K562 (cell line): ENCODE measurements around the gene SLC44A2. TPM values are rescaled to one million over a fixed set of nuclear protein-coding genes. Genes with fewer than 3 reads are reported as not detected.
A peak's percentile ranks its signal among the peaks of the same experiment; 100 is the strongest.

Experiments
- CC2D1A ChIP-seq: fragments of 450-650 bp; IDR thresholded peaks from 2 replicates; pipeline ENCODE4 v1.6.1; 2017; ENCODE audit warnings: mild to moderate bottlenecking
- CHD2 ChIP-seq: IDR thresholded peaks from 2 replicates; pipeline ENCODE4 v1.6.1; 2011; ENCODE audit warnings: low read depth, low read length
- DIDO1 ChIP-seq: fragments of 450-650 bp; IDR thresholded peaks from 2 replicates; pipeline ENCODE4 v1.6.1; 2016; ENCODE audit warnings: low read depth, missing biosample characterization, missing genetic modification characterization
- DMBX1 ChIP-seq: fragments of 250-450 bp; sonication (Bioruptor Pico); IDR thresholded peaks from 2 replicates; pipeline ENCODE4 v1.8.0; 2022; ENCODE audit warnings: inconsistent platforms, mild to moderate bottlenecking, moderate library complexity, borderline replicate concordance
- ETV6 ChIP-seq, 3 experiments: fragments of 150-350 bp in 1 of 3; sonication (generic) in 1 of 3; formaldehyde crosslinking in 1 of 3; IDR thresholded peaks; 2 replicates each; pipeline versions ENCODE4 v1.6.1 to v1.8.0; 2014 to 2022; ENCODE audit warnings: borderline replicate concordance in 2 of 3, low read depth in 2 of 3, antibody characterized with exemption in 1 of 3, low read length in 1 of 3, mild to moderate bottlenecking in 1 of 3, missing genetic modification reagents in 1 of 3
- MYC ChIP-seq, 2 experiments: fragments of 250-450 bp in 1 of 2; sonication (Bioruptor Pico) in 1 of 2; IDR thresholded peaks; 2 replicates each; pipeline versions ENCODE4 v1.5.1 to v1.6.1; 2012 to 2021; ENCODE audit warnings: low read depth in 2 of 2, borderline replicate concordance in 1 of 2, improper control_type of control experiment in 1 of 2, low read length in 1 of 2, mild to moderate bottlenecking in 1 of 2, moderate library complexity in 1 of 2
- NFRKB ChIP-seq: fragments of 450-650 bp; IDR thresholded peaks from 2 replicates; pipeline ENCODE4 v1.6.1; 2016; ENCODE audit warnings: low read depth
- POLR3G ChIP-seq: IDR thresholded peaks from 2 replicates; pipeline ENCODE4 v1.6.1; 2011; ENCODE audit not compliant: insufficient read length, insufficient replicate concordance; ENCODE audit errors: extremely low read depth
- RBM14 ChIP-seq: fragments of 200-400 bp; formaldehyde crosslinking; IDR thresholded peaks from 2 replicates; pipeline ENCODE4 v1.6.1; 2018; ENCODE audit warnings: low read depth, mild to moderate bottlenecking, low read length, moderate library complexity, borderline replicate concordance; ENCODE audit not compliant: insufficient read depth
- RFX5 ChIP-seq: IDR thresholded peaks from 2 replicates; pipeline ENCODE4 v1.6.1; 2011; ENCODE audit warnings: low read depth, mild to moderate bottlenecking, improper control_type of control experiment, low read length
- SMAD1 ChIP-seq: fragments of 150-350 bp; IDR thresholded peaks from 2 replicates; pipeline ENCODE4 v1.6.1; 2014; ENCODE audit warnings: low read length, low read depth; ENCODE audit not compliant: partially characterized antibody
- TGIF2 ChIP-seq: sonication (generic); formaldehyde crosslinking; IDR thresholded peaks from 2 replicates; pipeline ENCODE4 v1.8.1; 2022; ENCODE audit warnings: mild to moderate bottlenecking, missing genetic modification reagents, moderate library complexity
- ZNF23 ChIP-seq: fragments of 250-450 bp; sonication (Bioruptor Pico); IDR thresholded peaks from 2 replicates; pipeline ENCODE4 v1.4.0; 2020; ENCODE audit warnings: mild to moderate bottlenecking
- polyA plus RNA-seq, 8 experiments: library from polyadenylated mRNA; depleted of rRNA in 4 of 8; stranded (reverse) in 5 of 8; unstranded in 3 of 8; fragments of >200 nt; fragmentation: Nextera tagmentation in 2 of 8; fragmentation: Illumina TruSeq in 1 of 8; extraction: Ambion mirVana in 2 of 8; extraction: Trizol in 1 of 8; gene quantifications; 2 replicates each; pipeline versions ENCODE4 v1.2.1 to v1.2.3, GENCODE V29; 2011 to 2014; ENCODE audit warnings: inconsistent platforms in 1 of 8, missing spikeins in 1 of 8
- total RNA-seq, 7 experiments: library from RNA; depleted of rRNA in 6 of 7; stranded (reverse); fragments of >200 nt in 6 of 7; fragmentation: Illumina TruSeq in 2 of 7; extraction: Trizol in 2 of 7; gene quantifications; 2 replicates each; pipeline versions ENCODE4 v1.2.1 to v1.2.3, GENCODE V29; 2011 to 2021; ENCODE audit warnings: low replicate concordance in 1 of 7
- TF ChIP-seq, protein P1 (sequence below): fragments of 200-800 bp; sonication (Bioruptor generic); IDR thresholded peaks from 2 replicates; pipeline ENCODE4 v1.6.1; 2017; ENCODE audit warnings: missing genetic modification characterization, missing compliant biosample characterization
- TF ChIP-seq, protein P2 (sequence below), 2 experiments: fragments of 450-650 bp; formaldehyde crosslinking in 1 of 2; IDR thresholded peaks; 2 replicates each; pipeline versions ENCODE4 v1.4.0 to v1.6.1; 2014 to 2020; ENCODE audit warnings: mild to moderate bottlenecking in 2 of 2, borderline replicate concordance in 1 of 2, low read depth in 1 of 2

The SLC44A2 gene
- total and polyA plus RNA-seq, 9 of the 15 experiments (the other 6 are each of a cell fraction or from before 2014, with no cell fraction given), result 1.1 to 34.2 (median 8.1) TPM

DNA sequence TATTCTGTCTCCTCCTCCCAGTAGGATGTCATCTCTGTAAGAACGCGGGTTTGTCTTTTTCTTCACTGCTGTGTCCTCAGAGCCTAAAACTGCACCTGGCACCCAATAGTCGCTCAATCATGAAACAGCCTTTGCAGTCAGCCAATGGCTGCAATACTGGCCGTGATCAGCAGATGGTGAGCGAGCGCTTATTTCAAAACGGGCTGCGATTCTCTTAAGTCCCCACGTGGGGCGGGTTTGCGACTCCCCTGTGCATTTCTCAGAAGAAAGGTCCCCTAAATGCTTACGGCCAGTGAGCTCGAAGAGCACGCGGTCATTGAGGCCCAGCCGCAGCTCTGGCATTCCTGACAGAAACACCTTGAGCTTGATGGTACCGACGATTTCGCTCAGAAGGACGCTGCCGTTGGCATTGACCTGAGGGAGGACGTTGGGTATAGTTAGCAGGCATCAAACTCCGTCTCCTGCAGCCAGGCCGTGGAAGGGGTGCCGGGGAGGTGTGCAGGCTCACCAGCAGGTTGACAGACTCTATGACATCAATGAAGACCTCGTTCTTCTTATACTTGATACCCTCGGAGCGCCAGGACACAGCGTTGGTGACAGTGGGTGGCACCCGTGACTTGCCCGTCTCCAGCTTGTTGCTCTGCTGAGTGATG is 44.2 kb upstream of the SLC44A2 start (continued):
- TF ChIP-seq RBM14 (no peak), CC2D1A (peak; percentile 88), SMAD1 (no peak), POLR3G (no peak), ZNF23 (CRISPR knock-in tag) (no peak), DMBX1 (CRISPR knock-in tag) (no peak), CHD2 (no peak), RFX5 (no peak), DIDO1 (tag) (no peak), TGIF2 (CRISPR knock-in tag) (no peak), NFRKB (no peak), MYC (IDR thresholded peaks at IDR 0.05; ENCODE audit: low read depth, low read length) (peak; percentile 87), MYC (CRISPR knock-in tag; IDR thresholded peaks at IDR 0.05; ENCODE audit: borderline replicate concordance, low read depth) (0 out of 2 replicates have a peak, but pooled peaks have one; percentile 13), ETV6 (IDR thresholded peaks at IDR 0.05; ENCODE audit: borderline replicate concordance in 1 of 2, low read depth in 2 of 2, low read length in 1 of 2) (no peak), ETV6 (CRISPR knock-in tag; IDR thresholded peaks at IDR 0.05; ENCODE audit: borderline replicate concordance) (no peak)
- TF ChIP-seq, protein P1, sequence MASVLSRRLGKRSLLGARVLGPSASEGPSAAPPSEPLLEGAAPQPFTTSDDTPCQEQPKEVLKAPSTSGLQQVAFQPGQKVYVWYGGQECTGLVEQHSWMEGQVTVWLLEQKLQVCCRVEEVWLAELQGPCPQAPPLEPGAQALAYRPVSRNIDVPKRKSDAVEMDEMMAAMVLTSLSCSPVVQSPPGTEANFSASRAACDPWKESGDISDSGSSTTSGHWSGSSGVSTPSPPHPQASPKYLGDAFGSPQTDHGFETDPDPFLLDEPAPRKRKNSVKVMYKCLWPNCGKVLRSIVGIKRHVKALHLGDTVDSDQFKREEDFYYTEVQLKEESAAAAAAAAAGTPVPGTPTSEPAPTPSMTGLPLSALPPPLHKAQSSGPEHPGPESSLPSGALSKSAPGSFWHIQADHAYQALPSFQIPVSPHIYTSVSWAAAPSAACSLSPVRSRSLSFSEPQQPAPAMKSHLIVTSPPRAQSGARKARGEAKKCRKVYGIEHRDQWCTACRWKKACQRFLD (CRISPR knock-in tag), result no peak
- TF ChIP-seq, protein P2, sequence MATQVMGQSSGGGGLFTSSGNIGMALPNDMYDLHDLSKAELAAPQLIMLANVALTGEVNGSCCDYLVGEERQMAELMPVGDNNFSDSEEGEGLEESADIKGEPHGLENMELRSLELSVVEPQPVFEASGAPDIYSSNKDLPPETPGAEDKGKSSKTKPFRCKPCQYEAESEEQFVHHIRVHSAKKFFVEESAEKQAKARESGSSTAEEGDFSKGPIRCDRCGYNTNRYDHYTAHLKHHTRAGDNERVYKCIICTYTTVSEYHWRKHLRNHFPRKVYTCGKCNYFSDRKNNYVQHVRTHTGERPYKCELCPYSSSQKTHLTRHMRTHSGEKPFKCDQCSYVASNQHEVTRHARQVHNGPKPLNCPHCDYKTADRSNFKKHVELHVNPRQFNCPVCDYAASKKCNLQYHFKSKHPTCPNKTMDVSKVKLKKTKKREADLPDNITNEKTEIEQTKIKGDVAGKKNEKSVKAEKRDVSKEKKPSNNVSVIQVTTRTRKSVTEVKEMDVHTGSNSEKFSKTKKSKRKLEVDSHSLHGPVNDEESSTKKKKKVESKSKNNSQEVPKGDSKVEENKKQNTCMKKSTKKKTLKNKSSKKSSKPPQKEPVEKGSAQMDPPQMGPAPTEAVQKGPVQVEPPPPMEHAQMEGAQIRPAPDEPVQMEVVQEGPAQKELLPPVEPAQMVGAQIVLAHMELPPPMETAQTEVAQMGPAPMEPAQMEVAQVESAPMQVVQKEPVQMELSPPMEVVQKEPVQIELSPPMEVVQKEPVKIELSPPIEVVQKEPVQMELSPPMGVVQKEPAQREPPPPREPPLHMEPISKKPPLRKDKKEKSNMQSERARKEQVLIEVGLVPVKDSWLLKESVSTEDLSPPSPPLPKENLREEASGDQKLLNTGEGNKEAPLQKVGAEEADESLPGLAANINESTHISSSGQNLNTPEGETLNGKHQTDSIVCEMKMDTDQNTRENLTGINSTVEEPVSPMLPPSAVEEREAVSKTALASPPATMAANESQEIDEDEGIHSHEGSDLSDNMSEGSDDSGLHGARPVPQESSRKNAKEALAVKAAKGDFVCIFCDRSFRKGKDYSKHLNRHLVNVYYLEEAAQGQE (IDR thresholded peaks at IDR 0.05; ENCODE audit: borderline replicate concordance), result peak; percentile 97
- TF ChIP-seq, protein P2 (CRISPR knock-in tag; IDR thresholded peaks at IDR 0.05; ENCODE audit: low read depth), result 0 out of 2 replicates have a peak, but pooled peaks have one; percentile 27
